Endometrium (tissue), 2 donors: ENCODE results near the gene TMEM47.

Source experiments
- FAIRE-seq: peaks from 2 replicates; lab custom pipeline; 2012; peaks lifted over from hg19 to GRCh38; lab: Jason Lieb, UNC
- donor health status: control.
- donor health status: control.

The TMEM47 gene

GRCh38 chrX:34585561-34585960, 71.5 kb downstream of the TMEM47 start:
- FAIRE-seq, result no peak

GRCh38 chrX:34584781-34585180, 72.3 kb downstream of the TMEM47 start:
- no peak for FAIRE-seq

GRCh38 chrX:34580069-34580468, 77.0 kb downstream of the TMEM47 start:
- no peak for FAIRE-seq

GRCh38 chrX:34578237-34578636, 78.8 kb downstream of the TMEM47 start:
- peak; percentile 88 for FAIRE-seq
